Panc1 (cell line): ENCODE results near the gene SELENOP.

Source experiments
- POLR2AphosphoS5 ChIP-seq: IDR thresholded peaks from 2 replicates; pipeline ENCODE4 v1.6.1; 2012; ENCODE audit warnings: mild to moderate bottlenecking, low read depth, low read length, moderate library complexity
- SIN3A ChIP-seq: IDR thresholded peaks from 2 replicates; pipeline ENCODE4 v1.6.1; 2012; ENCODE audit warnings: low read depth, mild to moderate bottlenecking, low read length, moderate library complexity, borderline replicate concordance; ENCODE audit not compliant: insufficient read depth
- TCF7L2 ChIP-seq: IDR thresholded peaks from 2 replicates; pipeline ENCODE4 v1.6.1; 2011; ENCODE audit warnings: mild to moderate bottlenecking, low read depth, low read length, inconsistent platforms
- TF ChIP-seq, protein P1 (sequence below): fragments of 450-650 bp; IDR thresholded peaks from 2 replicates; pipeline ENCODE4 v1.5.1; 2017; ENCODE audit warnings: mild to moderate bottlenecking
- TF ChIP-seq, protein P2 (sequence below), 2 experiments: IDR thresholded peaks; 2 replicates each; pipeline ENCODE4 v1.6.1; 2011 to 2012; ENCODE audit warnings: low read depth in 2 of 2, control low read depth in 1 of 2, low read length in 1 of 2, mild to moderate bottlenecking in 1 of 2, moderate library complexity in 1 of 2; ENCODE audit not compliant: insufficient read depth in 1 of 2

DNA sequence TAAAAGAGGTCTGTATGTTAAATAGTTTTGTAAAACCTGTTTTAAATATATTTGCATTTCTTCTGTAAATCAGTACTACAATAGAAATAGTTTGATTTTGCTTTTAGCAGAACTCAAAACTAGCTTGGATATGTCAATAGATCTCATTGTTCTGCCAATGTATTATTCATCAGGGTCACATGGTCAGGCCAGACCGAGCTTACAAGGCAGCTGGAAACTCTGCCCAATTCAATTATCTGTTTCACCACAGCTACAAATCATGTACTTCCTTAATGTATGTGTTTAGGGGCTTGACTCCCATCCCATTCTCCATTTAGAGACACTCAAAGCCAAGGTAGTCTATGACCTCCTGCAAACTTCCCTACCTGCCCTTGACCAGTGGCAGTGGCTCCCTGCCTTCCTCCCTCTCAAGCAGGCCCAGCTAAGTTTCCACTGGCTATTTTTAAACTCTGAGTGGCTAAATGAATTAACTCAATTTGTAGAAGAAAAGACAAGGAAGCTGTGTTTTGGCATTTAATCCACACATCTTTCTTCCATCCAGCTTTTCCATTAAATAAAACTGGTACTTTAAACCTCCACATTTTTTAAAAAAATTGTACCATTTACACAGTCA is 46.4 kb upstream of the SELENOP start:
- TF ChIP-seq, protein P1, sequence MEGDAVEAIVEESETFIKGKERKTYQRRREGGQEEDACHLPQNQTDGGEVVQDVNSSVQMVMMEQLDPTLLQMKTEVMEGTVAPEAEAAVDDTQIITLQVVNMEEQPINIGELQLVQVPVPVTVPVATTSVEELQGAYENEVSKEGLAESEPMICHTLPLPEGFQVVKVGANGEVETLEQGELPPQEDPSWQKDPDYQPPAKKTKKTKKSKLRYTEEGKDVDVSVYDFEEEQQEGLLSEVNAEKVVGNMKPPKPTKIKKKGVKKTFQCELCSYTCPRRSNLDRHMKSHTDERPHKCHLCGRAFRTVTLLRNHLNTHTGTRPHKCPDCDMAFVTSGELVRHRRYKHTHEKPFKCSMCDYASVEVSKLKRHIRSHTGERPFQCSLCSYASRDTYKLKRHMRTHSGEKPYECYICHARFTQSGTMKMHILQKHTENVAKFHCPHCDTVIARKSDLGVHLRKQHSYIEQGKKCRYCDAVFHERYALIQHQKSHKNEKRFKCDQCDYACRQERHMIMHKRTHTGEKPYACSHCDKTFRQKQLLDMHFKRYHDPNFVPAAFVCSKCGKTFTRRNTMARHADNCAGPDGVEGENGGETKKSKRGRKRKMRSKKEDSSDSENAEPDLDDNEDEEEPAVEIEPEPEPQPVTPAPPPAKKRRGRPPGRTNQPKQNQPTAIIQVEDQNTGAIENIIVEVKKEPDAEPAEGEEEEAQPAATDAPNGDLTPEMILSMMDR, result no peak
- no peak for TF ChIP-seq TCF7L2
- TF ChIP-seq POLR2AphosphoS5, result no peak
- TF ChIP-seq, protein P2, sequence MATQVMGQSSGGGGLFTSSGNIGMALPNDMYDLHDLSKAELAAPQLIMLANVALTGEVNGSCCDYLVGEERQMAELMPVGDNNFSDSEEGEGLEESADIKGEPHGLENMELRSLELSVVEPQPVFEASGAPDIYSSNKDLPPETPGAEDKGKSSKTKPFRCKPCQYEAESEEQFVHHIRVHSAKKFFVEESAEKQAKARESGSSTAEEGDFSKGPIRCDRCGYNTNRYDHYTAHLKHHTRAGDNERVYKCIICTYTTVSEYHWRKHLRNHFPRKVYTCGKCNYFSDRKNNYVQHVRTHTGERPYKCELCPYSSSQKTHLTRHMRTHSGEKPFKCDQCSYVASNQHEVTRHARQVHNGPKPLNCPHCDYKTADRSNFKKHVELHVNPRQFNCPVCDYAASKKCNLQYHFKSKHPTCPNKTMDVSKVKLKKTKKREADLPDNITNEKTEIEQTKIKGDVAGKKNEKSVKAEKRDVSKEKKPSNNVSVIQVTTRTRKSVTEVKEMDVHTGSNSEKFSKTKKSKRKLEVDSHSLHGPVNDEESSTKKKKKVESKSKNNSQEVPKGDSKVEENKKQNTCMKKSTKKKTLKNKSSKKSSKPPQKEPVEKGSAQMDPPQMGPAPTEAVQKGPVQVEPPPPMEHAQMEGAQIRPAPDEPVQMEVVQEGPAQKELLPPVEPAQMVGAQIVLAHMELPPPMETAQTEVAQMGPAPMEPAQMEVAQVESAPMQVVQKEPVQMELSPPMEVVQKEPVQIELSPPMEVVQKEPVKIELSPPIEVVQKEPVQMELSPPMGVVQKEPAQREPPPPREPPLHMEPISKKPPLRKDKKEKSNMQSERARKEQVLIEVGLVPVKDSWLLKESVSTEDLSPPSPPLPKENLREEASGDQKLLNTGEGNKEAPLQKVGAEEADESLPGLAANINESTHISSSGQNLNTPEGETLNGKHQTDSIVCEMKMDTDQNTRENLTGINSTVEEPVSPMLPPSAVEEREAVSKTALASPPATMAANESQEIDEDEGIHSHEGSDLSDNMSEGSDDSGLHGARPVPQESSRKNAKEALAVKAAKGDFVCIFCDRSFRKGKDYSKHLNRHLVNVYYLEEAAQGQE (IDR thresholded peaks at IDR 0.05; ENCODE audit: insufficient read depth in 1 of 2, low read depth in 2 of 2, low read length in 1 of 2), result no peak
- no peak for TF ChIP-seq SIN3A
